WTC11 (cell line): ENCODE measurements around the gene SLC26A2. TPM values are rescaled to one million over a fixed set of nuclear protein-coding genes. Genes with fewer than 3 reads are reported as not detected.

Experiments used
- ATAC-seq: fragments of 200-7000 bp; cut with Tn5 transposase; 2 replicates; pipeline ENCODE4 v1.10.0; 2021; ENCODE audit warnings: mild to moderate bottlenecking, moderate library complexity
- CTCF ChIA-PET: fragments of 300-600 bp; sonication (Branson Sonifier 250); formaldehyde crosslinking; loops from one replicate; lab custom pipeline; 2021; ENCODE audit warnings: antibody characterized with exemption; lab: Charles Lee
- POLR2A ChIA-PET: fragments of 350-600 bp; sonication (Branson Sonifier 250); formaldehyde crosslinking; loops from one replicate; lab custom pipeline; 2021; ENCODE audit warnings: antibody characterized with exemption; lab: Charles Lee
- DNase-seq: peaks from one replicate; pipeline ENCODE4 v3.0.0; 2021; ENCODE audit warnings: low spot score
- H3K27ac Mint-ChIP-seq: 2 replicates; pipeline ENCODE4 v1.8.0; 2021; ENCODE audit warnings: mixed read lengths
- H3K27me3 Mint-ChIP-seq: 2 replicates; pipeline ENCODE4 v1.8.0; 2021; ENCODE audit warnings: low read depth, mild to moderate bottlenecking, moderate library complexity, mixed read lengths
- H3K36me3 Mint-ChIP-seq: 2 replicates; pipeline ENCODE4 v1.8.0; 2021; ENCODE audit warnings: mixed read lengths
- H3K4me1 Mint-ChIP-seq: 2 replicates; pipeline ENCODE4 v1.8.0; 2022; ENCODE audit warnings: mixed read lengths
- H3K4me3 Mint-ChIP-seq: 2 replicates; pipeline ENCODE4 v1.8.0; 2021; ENCODE audit warnings: mild to moderate bottlenecking, moderate library complexity, mixed read lengths
- H3K9me3 Mint-ChIP-seq: 2 replicates; pipeline ENCODE4 v1.8.0; 2021; ENCODE audit warnings: mixed read lengths
- AR ChIP-seq: fragments of 250-450 bp; sonication (Bioruptor Pico); IDR thresholded peaks from 2 replicates; pipeline ENCODE4 v1.9.0; 2021; ENCODE audit warnings: mild to moderate bottlenecking
- ATF1 ChIP-seq: sonication (generic); formaldehyde crosslinking; IDR thresholded peaks from 2 replicates; pipeline ENCODE4 v1.8.1; 2023; ENCODE audit warnings: mild to moderate bottlenecking, moderate library complexity, missing genetic modification reagents
- CTCF ChIP-seq: fragments of 200-600 bp; IDR thresholded peaks from 2 replicates; pipeline ENCODE4 v1.8.0; 2022; ENCODE audit warnings: antibody characterized with exemption
- ERG ChIP-seq: fragments of 250-450 bp; sonication (Bioruptor Pico); IDR thresholded peaks from 2 replicates; pipeline ENCODE4 v1.8.0; 2021; ENCODE audit warnings: mild to moderate bottlenecking
- ETV6 ChIP-seq: sonication (generic); formaldehyde crosslinking; IDR thresholded peaks from 2 replicates; pipeline ENCODE4 v1.8.1; 2022; ENCODE audit warnings: mild to moderate bottlenecking, missing genetic modification reagents
- FOXK1 ChIP-seq: sonication (generic); formaldehyde crosslinking; IDR thresholded peaks from 2 replicates; pipeline ENCODE4 v1.8.0; 2022; ENCODE audit warnings: mild to moderate bottlenecking, moderate library complexity, missing genetic modification reagents
- GABPB1 ChIP-seq: sonication (generic); formaldehyde crosslinking; IDR thresholded peaks from 2 replicates; pipeline ENCODE4 v1.8.1; 2023; ENCODE audit warnings: mild to moderate bottlenecking, missing genetic modification reagents
- JUN ChIP-seq: sonication (generic); formaldehyde crosslinking; IDR thresholded peaks from 2 replicates; pipeline ENCODE4 v1.8.0; 2023; ENCODE audit warnings: mild to moderate bottlenecking, missing genetic modification reagents
- MXD4 ChIP-seq: fragments of 250-450 bp; sonication (Bioruptor Pico); IDR thresholded peaks from 2 replicates; pipeline ENCODE4 v1.8.0; 2021; ENCODE audit warnings: mild to moderate bottlenecking, moderate library complexity, borderline replicate concordance
- MYBL2 ChIP-seq: sonication (generic); formaldehyde crosslinking; IDR thresholded peaks from 2 replicates; pipeline ENCODE4 v1.8.1; 2023; ENCODE audit warnings: mild to moderate bottlenecking, moderate library complexity, missing genetic modification reagents
- NR3C1 ChIP-seq: sonication (generic); formaldehyde crosslinking; conservative IDR thresholded peaks from 2 replicates; pipeline ENCODE4 v1.8.1; 2023; ENCODE audit warnings: low read depth, mild to moderate bottlenecking, missing genetic modification reagents
- OVOL2 ChIP-seq: fragments of 250-450 bp; sonication (Bioruptor Pico); IDR thresholded peaks from 2 replicates; pipeline ENCODE4 v1.9.0; 2021; ENCODE audit warnings: mild to moderate bottlenecking, borderline replicate concordance
- RELA ChIP-seq: sonication (generic); formaldehyde crosslinking; IDR thresholded peaks from 2 replicates; pipeline ENCODE4 v1.8.1; 2022; ENCODE audit warnings: missing genetic modification reagents, mild to moderate bottlenecking, borderline replicate concordance
- SMAD4 ChIP-seq: sonication (generic); formaldehyde crosslinking; IDR thresholded peaks from 2 replicates; pipeline ENCODE4 v1.8.0; 2022; ENCODE audit warnings: mild to moderate bottlenecking, missing genetic modification reagents
- SOX15 ChIP-seq: fragments of 250-450 bp; sonication (Bioruptor Pico); IDR thresholded peaks from 2 replicates; pipeline ENCODE4 v1.9.0; 2021; ENCODE audit warnings: mild to moderate bottlenecking
- SP1 ChIP-seq: sonication (generic); formaldehyde crosslinking; conservative IDR thresholded peaks from 2 replicates; pipeline ENCODE4 v1.8.1; 2022; ENCODE audit warnings: missing genetic modification reagents
- TCF7 ChIP-seq: sonication (generic); formaldehyde crosslinking; IDR thresholded peaks from 2 replicates; pipeline ENCODE4 v1.8.0; 2022; ENCODE audit warnings: mild to moderate bottlenecking, low read depth, missing genetic modification reagents, moderate library complexity
- ZBTB21 ChIP-seq: sonication (generic); formaldehyde crosslinking; IDR thresholded peaks from 2 replicates; pipeline ENCODE4 v1.8.1; 2023; ENCODE audit warnings: mild to moderate bottlenecking, missing genetic modification reagents, borderline replicate concordance
- ZNF263 ChIP-seq: sonication (generic); formaldehyde crosslinking; IDR thresholded peaks from 2 replicates; pipeline ENCODE4 v1.8.1; 2022; ENCODE audit warnings: low read depth, mild to moderate bottlenecking, moderate library complexity, missing genetic modification reagents
- ZNF281 ChIP-seq: sonication (generic); formaldehyde crosslinking; IDR thresholded peaks from 2 replicates; pipeline ENCODE4 v1.8.0; 2023; ENCODE audit warnings: mild to moderate bottlenecking, missing genetic modification reagents
- ZNF396 ChIP-seq: fragments of 250-450 bp; sonication (Bioruptor Pico); IDR thresholded peaks from 2 replicates; pipeline ENCODE4 v1.8.0; 2021; ENCODE audit warnings: mild to moderate bottlenecking, moderate library complexity, borderline replicate concordance
- total RNA-seq: library from RNA; stranded (reverse); gene quantifications from 3 replicates; pipeline ENCODE4 v1.2.3, GENCODE V29; 2021

Gene SLC26A2
- total RNA-seq, 1 experiment from 2014 or later: 11.1 TPM

- TF ChIP-seq ZNF281 (no peak), ZBTB21 (CRISPR knock-in tag) (no peak), TCF7 (CRISPR knock-in tag) (no peak)
Observed at GRCh38 chr5:149939546-149939945, 21.0 kb upstream of the SLC26A2 start (continued).

GRCh38 chr5:149940077-149940574 is 20.4 kb upstream of the SLC26A2 start:
- no peaks in the 10 kb centered on the region for H3K27me3 Mint-ChIP-seq
- ChIA-PET CTCF (interaction anchor here (0.9 to 1.5 kb wide), 2 partner anchors 16 to 50 kb away, joined by 3 to 4 read pairs; no protein-coding TSS in a partner anchor), POLR2A (no interaction called here)
- no peak for DNase-seq
- H3K4me3 Mint-ChIP-seq: no peak overlapping the region
- H3K9me3 Mint-ChIP-seq: no peaks in the 10 kb centered on the region
- no peaks in the 10 kb centered on the region for H3K36me3 Mint-ChIP-seq
- no peak overlapping the region for H3K27ac Mint-ChIP-seq
- TF ChIP-seq CTCF: no peak
- TF ChIP-seq ZNF263 (CRISPR knock-in tag): no peak
- TF ChIP-seq ERG (CRISPR knock-in tag): no peak
- TF ChIP-seq SP1 (CRISPR knock-in tag): no peak
- no peak for TF ChIP-seq GABPB1 (CRISPR knock-in tag)
- TF ChIP-seq MYBL2 (CRISPR knock-in tag): no peak
- no peak for TF ChIP-seq NR3C1 (CRISPR knock-in tag)
- TF ChIP-seq ETV6 (CRISPR knock-in tag): no peak
- TF ChIP-seq SMAD4: no peak
- no peak for TF ChIP-seq SOX15 (CRISPR knock-in tag)
- no peak for TF ChIP-seq FOXK1 (CRISPR knock-in tag)
- TF ChIP-seq ZNF396 (CRISPR knock-in tag): no peak
- TF ChIP-seq RELA (CRISPR knock-in tag): no peak
- TF ChIP-seq ATF1: no peak
- TF ChIP-seq JUN: no peak
- TF ChIP-seq MXD4 (CRISPR knock-in tag): no peak
- no peak for TF ChIP-seq TCF7 (CRISPR knock-in tag)
- no peak for TF ChIP-seq AR (CRISPR knock-in tag)
- TF ChIP-seq OVOL2 (CRISPR knock-in tag): no peak
- H3K4me1 Mint-ChIP-seq: peaks cover 6% of the 10 kb centered on the region; the same call in 1 of the 2 replicates
- no peak for ATAC-seq
